HCT116 (cell line): ENCODE results near the gene TICAM2. TPM values are rescaled to one million over a fixed set of nuclear protein-coding genes. Genes with fewer than 3 reads are reported as not detected.

Source experiments
- ATAC-seq: fragments of 200-7000 bp; cut with Tn5 transposase; 2 replicates; pipeline ENCODE4 v1.9.1; 2020; ENCODE audit warnings: mild to moderate bottlenecking, moderate library complexity
- BruUV-seq: library from RNA; stranded (reverse); fragments of 400-500 nt; replicated peaks from 2 replicates; lab custom pipeline; 2021; lab: Mats Ljungman, UMichigan
- CTCF ChIA-PET: fragments of 300-600 bp; sonication (Branson Sonifier 250); formaldehyde crosslinking; loops from one replicate; lab custom pipeline; 2021; ENCODE audit warnings: antibody characterized with exemption; lab: Charles Lee
- POLR2A ChIA-PET: fragments of 300-600, 350-600 bp; sonication (Branson Sonifier 250); formaldehyde crosslinking; loops from one replicate; lab custom pipeline; 2021; ENCODE audit warnings: antibody characterized with exemption; lab: Charles Lee
- RAD21 ChIA-PET, 2 experiments: fragments of 300-600 bp; sonication (Branson Sonifier 250); formaldehyde crosslinking; loops; one replicate each; lab custom pipeline; 2023; ENCODE audit warnings: low total read pairs in 2 of 2; ENCODE audit not compliant: uncharacterized antibody in 2 of 2, unreplicated experiment in 2 of 2, low non-redundant PET in 1 of 2; lab: Charles Lee
- DNase-seq: peaks from one replicate; pipeline ENCODE4 v3.0.0-alpha.2; 2010; ENCODE audit warnings: low read depth, low spot score
- H2AFZ ChIP-seq: fragments of 200-600 bp; shearing (Covaris generic), sonication (generic); 2 replicates; pipeline ENCODE4 v1.6.1; 2017; ENCODE audit warnings: low read depth, mixed run types, mixed read lengths, antibody characterized with exemption, low read length; ENCODE audit not compliant: poor library complexity, severe bottlenecking
- H3K27ac ChIP-seq: 2 replicates; pipeline ENCODE4 v1.5.1; 2012; ENCODE audit warnings: low read depth, low read length
- H3K27me3 ChIP-seq: fragments of 200-600 bp; sonication (generic); 2 replicates; pipeline ENCODE4 v1.6.1; 2016; ENCODE audit warnings: mixed run types, low read length, mixed read lengths; ENCODE audit not compliant: insufficient read depth
- H3K36me3 ChIP-seq, 2 experiments: fragments of 200-500 bp in 1 of 2; fragments of 200-600 bp in 1 of 2; sonication (Bioruptor generic) in 1 of 2; sonication (generic) in 1 of 2; 2 replicates each; pipeline versions ENCODE4 v1.5.1 to v1.6.1; 2014 to 2016; ENCODE audit warnings: low read length in 2 of 2, inconsistent platforms in 1 of 2, mixed read lengths in 1 of 2, mixed run types in 1 of 2; ENCODE audit not compliant: insufficient read depth in 2 of 2, control insufficient read depth in 1 of 2
- H3K4me1 ChIP-seq, 2 experiments: fragments of 200-600 bp in 1 of 2; sonication (generic) in 1 of 2; 2 replicates each; pipeline versions ENCODE4 v1.5.1 to v1.6.1; 2012 to 2017; ENCODE audit warnings: low read length in 2 of 2, inconsistent platforms in 1 of 2, mild to moderate bottlenecking in 1 of 2, mixed read lengths in 1 of 2, mixed run types in 1 of 2, moderate library complexity in 1 of 2; ENCODE audit not compliant: insufficient read depth in 2 of 2, control insufficient read depth in 1 of 2
- H3K4me2 ChIP-seq: fragments of 200-600 bp; sonication (generic); 2 replicates; pipeline ENCODE4 v1.6.1; 2017; ENCODE audit warnings: mixed run types, low read length, mixed read lengths
- H3K4me3 ChIP-seq, 2 experiments: fragments of 200-600 bp in 1 of 2; sonication (generic) in 1 of 2; replicated peaks in 1 of 2; 2 replicates each; pipeline ENCODE4 v1.5.1; 2011 to 2016; ENCODE audit warnings: low read length in 2 of 2, control low read depth in 1 of 2, low read depth in 1 of 2, mild to moderate bottlenecking in 1 of 2, mixed read lengths in 1 of 2, mixed run types in 1 of 2
- H3K79me2 ChIP-seq: fragments of 200-600 bp; sonication (generic); 2 replicates; pipeline ENCODE4 v1.6.1; 2017; ENCODE audit warnings: mild to moderate bottlenecking, mixed run types, low read length, moderate library complexity, mixed read lengths; ENCODE audit not compliant: insufficient read depth
- H3K9ac ChIP-seq: fragments of 200-600 bp; sonication (generic); 2 replicates; pipeline ENCODE4 v1.6.1; 2016; ENCODE audit warnings: low read length, mixed read lengths
- H3K9me2 ChIP-seq: fragments of 200-600 bp; sonication (generic), shearing (Covaris generic); 2 replicates; pipeline ENCODE4 v1.6.1; 2017; ENCODE audit warnings: mixed run types, mild to moderate bottlenecking, moderate library complexity; ENCODE audit not compliant: insufficient read depth
- H3K9me3 ChIP-seq, 2 experiments: fragments of 200-500 bp in 1 of 2; fragments of 200-600 bp in 1 of 2; sonication (Bioruptor generic) in 1 of 2; sonication (generic) in 1 of 2; 2 replicates each; pipeline ENCODE4 v1.6.1; 2014 to 2017; ENCODE audit warnings: low read length in 2 of 2, mixed read lengths in 2 of 2, inconsistent platforms in 1 of 2, low read depth in 1 of 2, mild to moderate bottlenecking in 1 of 2, mixed run types in 1 of 2, moderate library complexity in 1 of 2; ENCODE audit not compliant: control insufficient read depth in 1 of 2, insufficient read depth in 1 of 2
- H4K20me1 ChIP-seq: fragments of 200-600 bp; sonication (generic), shearing (Covaris generic); 2 replicates; pipeline ENCODE4 v1.6.1; 2017; ENCODE audit warnings: mixed run types, mild to moderate bottlenecking, moderate library complexity; ENCODE audit not compliant: insufficient read depth
- ATF3 ChIP-seq: IDR thresholded peaks from 2 replicates; pipeline ENCODE4 v1.6.1; 2012
- CBX3 ChIP-seq: IDR thresholded peaks from 2 replicates; pipeline ENCODE4 v1.6.1; 2012; ENCODE audit warnings: low read depth
- CEBPB ChIP-seq: IDR thresholded peaks from 2 replicates; pipeline ENCODE4 v1.6.1; 2012; ENCODE audit warnings: low read depth
- ELF1 ChIP-seq: IDR thresholded peaks from 2 replicates; pipeline ENCODE4 v1.6.1; 2012; ENCODE audit warnings: low read depth, borderline replicate concordance
- JUND ChIP-seq: IDR thresholded peaks from 2 replicates; pipeline ENCODE4 v1.6.1; 2012
- POLR2A ChIP-seq: IDR thresholded peaks from 2 replicates; pipeline ENCODE4 v1.7.0; 2011; ENCODE audit warnings: borderline replicate concordance; ENCODE audit not compliant: insufficient read depth, insufficient read length; ENCODE audit errors: extremely low read depth
- SIN3A ChIP-seq: IDR thresholded peaks from 2 replicates; pipeline ENCODE4 v1.6.1; 2012; ENCODE audit warnings: low read depth
- YY1 ChIP-seq: IDR thresholded peaks from 2 replicates; pipeline ENCODE4 v1.6.1; 2011; ENCODE audit warnings: low read length, low read depth, moderate library complexity, mild to moderate bottlenecking; ENCODE audit not compliant: insufficient replicate concordance; ENCODE audit errors: extremely low read depth
- ZNF274 ChIP-seq: fragments of 200-500 bp; sonication (Bioruptor generic); IDR thresholded peaks from 2 replicates; pipeline ENCODE4 v1.6.1; 2014; ENCODE audit warnings: mild to moderate bottlenecking, low read depth, low read length, inconsistent platforms
- intact Hi-C: fragments of 100-400 bp; cut with micrococcal nuclease; formaldehyde crosslinking; loops from 2 replicates; pipeline ENCODE4 v1.10.0; 2022
- total RNA-seq: library from RNA; stranded (reverse); gene quantifications from one replicate; pipeline ENCODE4 v1.2.1, GENCODE V29; 2021; ENCODE audit not compliant: unreplicated experiment

TICAM2 gene
- total RNA-seq, 1 experiment from 2014 or later, result 2.9 TPM

- TF ChIP-seq ATF3, result no peak
- no peak for TF ChIP-seq CEBPB
- TF ChIP-seq JUND, result no peak
- TF ChIP-seq ZNF274, result no peak
- no peak for TF ChIP-seq YY1
- TF ChIP-seq SIN3A, result no peak
- no peak for TF ChIP-seq ELF1
Measured at GRCh38 chr5:115553082-115553481, 49.2 kb downstream of the TICAM2 start (continued).

GRCh38 chr5:115551415-115551814 lies 50.9 kb downstream of the TICAM2 start:
- Histone ChIP-seq H3K27me3 (no peaks in the 10 kb centered on the region), H2AFZ (peak overlapping the region; percentile 84), H3K27ac (no peak overlapping the region), H3K36me3 (no peaks in the 10 kb centered on the region), H3K9ac (no peak overlapping the region), H4K20me1 (no peaks in the 10 kb centered on the region), H3K79me2 (no peaks in the 10 kb centered on the region), H3K9me2 (no peaks in the 10 kb centered on the region), H3K4me1 (peaks cover 0 to 14% of the 10 kb centered on the region in 2 experiments; a peak in 2 of 4 replicates), H3K4me3 (no peak overlapping the region), H3K9me3 (no peaks in the 10 kb centered on the region), H3K4me2 (peak overlapping the region; percentile 37)
- DNase-seq (no peak), ATAC-seq (no peak)
- ChIA-PET RAD21 (no interaction called here), CTCF (no interaction called here), POLR2A (interaction anchor here (0.9 kb wide), 1 partner anchor 23 kb away, joined by 3 read pairs; no protein-coding TSS in a partner anchor)
- intact Hi-C loops, result loop anchor here (2.0 kb wide), 1 partner anchor 19 kb away; no protein-coding TSS in a partner anchor
- TF ChIP-seq ATF3 (no peak), CBX3 (0 out of 2 replicates have a peak, but pooled peaks have one; percentile 34), POLR2A (no peak)
- BruUV-seq, result no TSS peak
